ENCODE measurements around the gene B2M.
"Not testable (repeated sequence)": the region's sequence is repeated elsewhere in the genome, so short reads cannot be mapped to it uniquely, and the experiment has no call there.

B2M gene

GRCh38 chr15:44718927-44719292, 7.6 kb downstream of the B2M start:
- no peak for DNase-seq
- in situ Hi-C loops (cut with HindIII; ENCODE audit: low pct_ligation_motif_present, low pct_unique_long_range_greater_than_20kb, low sequenced_read_pairs): no loop called here

GRCh38 chr15:44719293-44719999, 8.1 kb downstream of the B2M start:
- in situ Hi-C loops (cut with HindIII; ENCODE audit: low pct_ligation_motif_present, low pct_unique_long_range_greater_than_20kb, low sequenced_read_pairs): no loop called here
- DNase-seq: no peak

- DNase-seq; in situ Hi-C loops (cut with HindIII; ENCODE audit: low pct_ligation_motif_present, low pct_unique_long_range_greater_than_20kb, low sequenced_read_pairs): not testable (repeated sequence)
Observed at GRCh38 chr15:44720000-44720435, 8.7 kb downstream of the B2M start.

GRCh38 chr15:44720460-44721176, 9.3 kb downstream of the B2M start:
- no peak for DNase-seq
- in situ Hi-C loops (cut with HindIII; ENCODE audit: low pct_ligation_motif_present, low pct_unique_long_range_greater_than_20kb, low sequenced_read_pairs): no loop called here

- in situ Hi-C loops (cut with HindIII; ENCODE audit: low pct_ligation_motif_present, low pct_unique_long_range_greater_than_20kb, low sequenced_read_pairs): no loop called here
- DNase-seq: no peak
Observed at GRCh38 chr15:44722011-44722410, 10.7 kb downstream of the B2M start.

- no peak for DNase-seq
- in situ Hi-C loops (cut with HindIII; ENCODE audit: low pct_ligation_motif_present, low pct_unique_long_range_greater_than_20kb, low sequenced_read_pairs): no loop called here
Observed at GRCh38 chr15:44726136-44726535, 14.8 kb downstream of the B2M start.

- peak; percentile 73 for DNase-seq
- in situ Hi-C loops (cut with HindIII; ENCODE audit: low pct_ligation_motif_present, low pct_unique_long_range_greater_than_20kb, low sequenced_read_pairs): no loop called here
Observed at GRCh38 chr15:44726568-44727484, 15.5 kb downstream of the B2M start.

GRCh38 chr15:44727485-44728231, 16.3 kb downstream of the B2M start:
- in situ Hi-C loops (cut with HindIII; ENCODE audit: low pct_ligation_motif_present, low pct_unique_long_range_greater_than_20kb, low sequenced_read_pairs): no loop called here
- DNase-seq: no peak

GRCh38 chr15:44728232-44728575, 16.9 kb downstream of the B2M start:
- in situ Hi-C loops (cut with HindIII; ENCODE audit: low pct_ligation_motif_present, low pct_unique_long_range_greater_than_20kb, low sequenced_read_pairs); DNase-seq: not testable (repeated sequence)

- peak; percentile 98 for DNase-seq
- in situ Hi-C loops (cut with HindIII; ENCODE audit: low pct_ligation_motif_present, low pct_unique_long_range_greater_than_20kb, low sequenced_read_pairs): no loop called here
Observed at GRCh38 chr15:44728576-44729407, 17.5 kb downstream of the B2M start.

- in situ Hi-C loops (cut with HindIII; ENCODE audit: low pct_ligation_motif_present, low pct_unique_long_range_greater_than_20kb, low sequenced_read_pairs): no loop called here
- no peak for DNase-seq
Observed at GRCh38 chr15:44729408-44730127, 18.3 kb downstream of the B2M start.

- DNase-seq: no peak
- in situ Hi-C loops (cut with HindIII; ENCODE audit: low pct_ligation_motif_present, low pct_unique_long_range_greater_than_20kb, low sequenced_read_pairs): no loop called here
Observed at GRCh38 chr15:44734839-44735481, 23.6 kb downstream of the B2M start.

- in situ Hi-C loops (cut with HindIII; ENCODE audit: low pct_ligation_motif_present, low pct_unique_long_range_greater_than_20kb, low sequenced_read_pairs): no loop called here
Observed at GRCh38 chr15:44735482-44736180, 24.3 kb downstream of the B2M start.

GRCh38 chr15:44736181-44736765, 25.0 kb downstream of the B2M start, which contains the start of gene TRIM69:
TSS of gene TRIM69 (plus strand) at chr15:44736528. CDS start at chr15:44736705, 177 bp downstream.
- DNase-seq: no peak
- in situ Hi-C loops (cut with HindIII; ENCODE audit: low pct_ligation_motif_present, low pct_unique_long_range_greater_than_20kb, low sequenced_read_pairs): no loop called here

More at GRCh38 chr15:44735482-44736180, 24.3 kb downstream of the B2M start:
- DNase-seq: no peak

GRCh38 chr15:44738340-44738984, 27.1 kb downstream of the B2M start:
- in situ Hi-C loops (cut with HindIII; ENCODE audit: low pct_ligation_motif_present, low pct_unique_long_range_greater_than_20kb, low sequenced_read_pairs): no loop called here
- peak; percentile 64 for DNase-seq
